Measurements from ENCODE around the gene MAPK1. TPM values are rescaled to one million over a fixed set of nuclear protein-coding genes. Genes with fewer than 3 reads are reported as not detected.

Gene MAPK1
- total RNA-seq, 4 donors from 2014 or later: 29.4 to 47.3 (median 33.1) TPM

DNA sequence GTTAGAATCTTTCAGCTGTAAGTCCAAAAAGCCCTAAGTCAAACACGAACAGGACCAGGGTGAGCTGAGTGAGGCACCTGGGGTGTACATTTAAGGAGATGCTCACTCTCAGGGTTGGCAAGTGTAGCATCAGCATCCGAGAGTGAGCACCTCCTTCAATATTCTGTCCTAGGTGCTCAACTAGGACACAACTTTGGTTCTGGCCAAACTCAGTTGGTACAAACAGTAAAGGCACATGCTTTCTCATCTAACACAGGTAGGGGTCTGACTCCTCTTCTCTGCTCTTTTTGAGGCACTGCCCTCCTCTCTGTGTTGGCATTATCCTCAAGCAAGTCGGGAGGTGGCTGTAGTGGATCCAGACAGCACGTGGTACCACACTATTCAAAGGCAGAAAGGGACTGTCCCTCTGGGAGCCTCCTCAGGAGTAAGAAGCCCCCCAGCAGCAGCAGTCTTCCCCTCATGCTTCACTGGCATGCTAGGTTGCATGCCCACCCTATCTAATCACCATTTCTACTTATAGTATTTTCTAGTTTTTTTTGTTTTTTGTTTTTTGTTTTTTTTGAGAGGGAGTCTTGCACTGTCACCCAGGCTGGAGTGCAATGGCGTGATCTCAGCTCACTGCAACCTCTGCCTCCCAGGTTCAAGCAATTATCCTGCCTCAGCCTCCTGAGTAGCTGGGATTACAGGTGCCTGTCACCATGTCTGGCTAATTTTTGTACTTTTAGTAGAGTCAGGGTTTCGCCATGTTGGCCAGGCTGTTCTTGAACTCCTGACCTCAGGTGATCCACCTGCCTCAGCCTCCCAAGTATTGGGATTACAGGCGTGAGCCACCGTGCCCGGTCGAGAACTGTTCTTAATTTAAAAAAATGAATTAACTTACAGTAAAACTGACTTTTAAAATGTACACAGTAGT, 14.7 kb upstream of the MAPK1 start:
- TF ChIP-seq, protein P1, sequence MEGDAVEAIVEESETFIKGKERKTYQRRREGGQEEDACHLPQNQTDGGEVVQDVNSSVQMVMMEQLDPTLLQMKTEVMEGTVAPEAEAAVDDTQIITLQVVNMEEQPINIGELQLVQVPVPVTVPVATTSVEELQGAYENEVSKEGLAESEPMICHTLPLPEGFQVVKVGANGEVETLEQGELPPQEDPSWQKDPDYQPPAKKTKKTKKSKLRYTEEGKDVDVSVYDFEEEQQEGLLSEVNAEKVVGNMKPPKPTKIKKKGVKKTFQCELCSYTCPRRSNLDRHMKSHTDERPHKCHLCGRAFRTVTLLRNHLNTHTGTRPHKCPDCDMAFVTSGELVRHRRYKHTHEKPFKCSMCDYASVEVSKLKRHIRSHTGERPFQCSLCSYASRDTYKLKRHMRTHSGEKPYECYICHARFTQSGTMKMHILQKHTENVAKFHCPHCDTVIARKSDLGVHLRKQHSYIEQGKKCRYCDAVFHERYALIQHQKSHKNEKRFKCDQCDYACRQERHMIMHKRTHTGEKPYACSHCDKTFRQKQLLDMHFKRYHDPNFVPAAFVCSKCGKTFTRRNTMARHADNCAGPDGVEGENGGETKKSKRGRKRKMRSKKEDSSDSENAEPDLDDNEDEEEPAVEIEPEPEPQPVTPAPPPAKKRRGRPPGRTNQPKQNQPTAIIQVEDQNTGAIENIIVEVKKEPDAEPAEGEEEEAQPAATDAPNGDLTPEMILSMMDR (IDR thresholded peaks at IDR 0.05; ENCODE audit: low read depth): no peak

DNA sequence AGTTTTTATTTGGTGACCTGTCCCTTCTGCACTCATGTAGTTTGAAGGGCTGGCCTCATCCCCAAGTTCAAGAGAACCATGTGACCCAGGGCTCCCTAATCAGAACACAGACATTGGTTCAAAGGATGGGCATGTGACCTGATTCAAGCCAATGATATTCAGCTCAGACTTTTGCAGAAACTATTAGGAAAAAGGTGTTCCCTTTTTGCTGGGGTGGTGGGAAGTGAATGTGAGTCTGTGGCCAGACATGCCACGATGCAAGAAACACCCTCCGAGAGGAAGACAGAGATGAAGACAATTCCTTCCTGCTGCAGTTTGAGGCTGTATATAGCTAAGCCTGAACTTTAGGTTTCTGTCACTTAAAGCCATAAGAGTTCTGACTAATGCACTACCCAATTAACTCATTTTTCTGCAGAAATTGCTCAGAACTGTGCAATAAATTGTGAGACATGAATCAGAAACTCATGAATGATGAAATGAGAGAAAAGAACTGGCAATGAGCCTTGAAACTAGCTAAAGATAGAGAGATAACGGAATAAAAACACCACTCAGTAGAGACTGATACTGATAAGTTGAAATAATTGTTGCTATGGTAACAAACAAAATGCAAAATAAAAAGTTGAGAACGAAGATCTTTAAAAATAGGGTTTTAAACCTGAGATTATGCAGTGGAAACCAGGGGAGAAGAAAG, 9.2 kb upstream of the MAPK1 start:
- TF ChIP-seq, protein P1 (IDR thresholded peaks at IDR 0.05; ENCODE audit: low read depth): no peak

DNA sequence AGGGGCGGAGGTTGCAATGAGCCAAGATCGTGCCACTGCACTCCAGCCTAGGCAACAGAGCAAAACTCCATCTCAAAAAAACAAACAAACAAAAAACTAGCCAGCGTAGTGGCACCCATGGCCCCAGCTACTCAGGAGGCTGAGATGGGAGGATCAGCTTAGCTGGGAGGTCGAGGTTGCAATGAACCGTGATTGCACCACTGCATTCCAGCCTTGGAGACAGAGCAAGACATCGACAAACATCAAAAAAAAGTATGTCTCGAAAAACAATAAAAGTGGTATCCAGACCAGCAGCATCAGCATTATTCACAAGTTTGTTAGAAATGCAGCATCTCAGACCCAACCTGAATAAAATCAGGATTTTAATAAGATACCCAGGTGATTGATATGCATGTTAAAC, 6.2 kb upstream of the MAPK1 start:
- TF ChIP-seq, protein P1 (IDR thresholded peaks at IDR 0.05; ENCODE audit: low read depth): no peak

DNA sequence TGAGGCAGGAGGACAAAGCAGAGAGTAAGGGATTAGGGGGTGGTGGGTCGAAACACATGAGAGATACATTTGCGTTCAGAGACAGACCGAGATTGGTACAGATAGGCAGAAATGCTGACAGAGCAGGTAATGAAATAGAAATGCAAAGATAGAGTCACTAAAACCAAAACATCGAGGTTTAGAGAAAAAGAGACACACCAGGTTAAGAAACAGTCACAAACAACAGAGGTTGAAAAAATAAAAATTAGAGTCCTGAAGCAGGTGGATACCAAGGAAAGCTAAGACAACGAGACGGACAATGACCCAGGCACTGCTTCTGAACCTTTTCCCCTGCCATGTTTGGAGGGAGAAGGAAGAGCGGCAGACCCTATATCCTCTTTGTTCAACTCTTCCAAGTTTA, 1.2 kb upstream of the MAPK1 start:
- TF ChIP-seq, protein P1 (IDR thresholded peaks at IDR 0.05; ENCODE audit: low read depth): no peak

DNA sequence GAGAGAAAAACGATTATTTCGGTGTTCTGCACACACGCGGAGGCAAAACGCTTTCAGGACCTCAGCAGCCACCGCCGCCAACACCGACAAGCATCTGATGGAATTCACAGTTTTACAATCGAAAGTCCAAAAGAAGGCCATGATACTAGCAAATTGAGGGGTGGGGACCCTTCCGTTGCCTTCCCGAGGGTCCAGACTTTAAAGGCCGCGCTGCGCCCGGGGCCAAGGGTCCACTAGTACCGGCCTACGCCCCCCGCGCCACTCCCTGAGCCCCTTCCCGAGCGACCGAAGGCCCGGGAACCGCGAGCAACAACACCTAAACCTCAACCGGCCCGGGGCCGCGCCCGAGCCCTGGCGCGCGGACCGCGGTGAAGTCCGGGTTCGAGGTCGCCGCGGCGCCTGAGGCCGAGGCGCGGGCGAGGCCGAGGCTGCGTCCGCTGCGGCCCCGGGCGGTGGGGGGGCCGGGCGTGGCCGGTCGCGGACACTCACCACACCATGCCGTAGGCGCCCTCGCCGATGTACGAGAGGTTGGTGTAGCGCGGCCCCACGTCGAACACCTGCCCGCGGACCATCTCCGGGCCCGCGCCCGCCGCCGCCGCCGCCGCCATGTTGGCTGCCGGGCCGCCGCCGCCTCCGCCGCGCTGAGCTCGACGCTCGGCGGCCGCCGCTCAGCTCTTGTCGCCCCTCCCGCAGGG, 465 bp downstream of the MAPK1 start:
- TF ChIP-seq, protein P1 (IDR thresholded peaks at IDR 0.05; ENCODE audit: low read depth): no peak

DNA sequence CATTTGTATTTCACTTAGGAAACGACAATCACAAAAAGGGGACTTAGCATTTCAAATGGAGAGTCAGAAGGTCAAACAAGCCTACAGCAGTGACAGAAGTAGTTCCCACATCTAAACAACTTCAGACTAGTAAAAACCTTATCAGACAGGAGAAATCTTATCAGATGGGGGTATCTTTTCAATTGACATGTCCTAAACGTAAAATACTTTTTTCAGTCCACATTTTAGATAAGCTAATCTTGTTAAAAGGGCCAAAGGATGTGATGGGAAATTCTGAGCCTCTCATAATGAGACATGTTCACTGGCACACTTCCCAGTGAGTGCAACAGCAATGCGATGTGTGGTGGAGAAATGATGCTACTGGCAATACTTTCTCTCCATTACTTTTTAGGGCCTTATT, 2.4 kb downstream of the MAPK1 start:
- TF ChIP-seq, protein P1 (IDR thresholded peaks at IDR 0.05; ENCODE audit: low read depth): no peak

Measured in subcutaneous adipose tissue (tissue), 4 donors.